Measurements from ENCODE around the gene DENR.
"Not testable (repeated sequence)": the region's sequence is repeated elsewhere in the genome, so short reads cannot be mapped to it uniquely, and the experiment has no call there.

The DENR gene, protein sequence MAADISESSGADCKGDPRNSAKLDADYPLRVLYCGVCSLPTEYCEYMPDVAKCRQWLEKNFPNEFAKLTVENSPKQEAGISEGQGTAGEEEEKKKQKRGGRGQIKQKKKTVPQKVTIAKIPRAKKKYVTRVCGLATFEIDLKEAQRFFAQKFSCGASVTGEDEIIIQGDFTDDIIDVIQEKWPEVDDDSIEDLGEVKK

DNA sequence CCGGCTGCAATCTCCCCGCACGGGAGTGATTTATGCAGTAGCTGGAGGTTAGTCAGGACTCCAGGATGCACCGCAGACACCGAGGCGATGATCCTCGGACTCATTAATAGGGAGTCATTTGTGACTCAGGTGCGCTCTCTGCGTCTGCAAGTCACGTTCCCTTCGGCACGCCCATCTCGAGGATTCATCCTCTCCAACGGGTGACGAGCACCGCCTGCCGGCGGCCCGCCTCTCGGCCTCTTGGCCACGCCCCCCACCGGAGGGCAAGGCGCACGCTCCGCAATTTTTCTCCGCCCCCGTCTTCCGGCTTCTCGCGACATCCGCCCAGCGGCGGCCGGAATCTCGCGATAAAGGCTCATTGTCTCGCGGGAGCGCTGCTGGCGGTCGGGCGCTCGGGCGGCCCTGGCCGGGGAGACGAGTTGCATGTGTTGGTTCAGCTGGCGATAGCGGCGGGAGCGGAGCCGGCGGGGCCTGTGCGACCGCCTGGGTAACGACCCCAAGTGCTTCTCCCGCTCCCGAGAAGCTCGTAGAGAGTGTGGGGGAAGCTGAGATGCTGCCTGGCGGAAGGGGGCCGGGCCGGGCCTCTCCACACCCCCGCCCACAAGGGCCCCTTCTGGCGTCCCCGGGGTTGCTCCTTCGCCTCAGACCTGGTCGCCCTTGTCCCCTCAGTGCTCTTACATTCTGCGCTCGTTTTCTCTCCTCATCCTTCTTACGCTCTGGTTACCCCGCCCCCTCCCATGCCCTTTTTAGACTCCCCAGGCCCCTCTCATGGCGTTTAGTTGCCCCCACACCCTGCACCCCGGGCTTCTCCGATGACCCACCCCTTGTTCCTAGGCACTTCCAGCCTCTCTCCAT is at the start of gene DENR:
Gene DENR (plus strand): TSS at position 361 of the 855 bp plus-strand sequence. CDS start 878 bp downstream, outside the sequence.
- peak; percentile 95 for DNase-seq (ENCODE audit: low spot score)

- DNase-seq (ENCODE audit: low spot score) = peak; percentile 29
Observed at GRCh38 chr12:122702890-122703611, 49.6 kb upstream of the DENR start, which contains the start of gene HCAR2. TSS of gene HCAR2 (minus strand) at chr12:122703357. CDS start at chr12:122703283, 74 bp downstream.

GRCh38 chr12:122703841-122704240 is 48.8 kb upstream of the DENR start:
- not testable (repeated sequence) for DNase-seq (ENCODE audit: low spot score)

- not testable (repeated sequence) for DNase-seq (ENCODE audit: low spot score)
Observed at GRCh38 chr12:122709287-122709686, 43.3 kb upstream of the DENR start.

- not testable (repeated sequence) for DNase-seq (ENCODE audit: low spot score)
Observed at GRCh38 chr12:122710341-122710740, 42.3 kb upstream of the DENR start.

- not testable (repeated sequence) for DNase-seq (ENCODE audit: low spot score)
Observed at GRCh38 chr12:122711266-122711665, 41.4 kb upstream of the DENR start.

DNA sequence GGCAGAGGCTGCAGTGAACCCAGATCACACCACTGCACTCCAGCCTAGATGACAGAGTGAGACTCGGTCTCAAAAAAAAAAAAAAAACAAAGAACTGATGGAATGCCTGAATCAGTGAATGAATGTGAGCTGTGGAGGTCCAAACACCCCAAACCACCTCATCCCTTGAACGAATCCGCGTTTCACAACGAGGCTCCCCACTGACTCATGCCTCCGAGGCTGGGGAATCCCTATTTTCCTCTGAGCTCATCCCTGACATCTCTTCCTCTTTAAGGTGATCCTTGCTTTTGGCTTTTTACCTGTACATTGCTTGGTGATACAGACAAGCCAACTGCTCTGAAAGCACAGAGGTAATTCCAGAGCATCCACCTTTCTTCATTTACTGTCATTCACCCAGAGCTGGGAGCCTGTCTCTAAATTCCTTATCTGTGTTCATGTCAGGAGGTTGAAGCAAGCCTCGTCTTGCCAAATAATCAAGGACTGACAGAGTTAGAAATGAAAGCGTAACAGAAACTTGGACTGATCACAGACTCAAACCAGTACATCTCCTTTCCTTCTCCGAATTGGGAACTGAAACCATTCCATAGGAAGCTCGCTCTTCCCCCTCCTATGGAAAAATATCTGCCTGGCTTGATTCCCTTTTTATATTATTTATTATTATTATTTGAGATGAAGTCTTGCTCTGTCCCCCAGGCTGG is 39.0 kb upstream of the DENR start:
- DNase-seq (ENCODE audit: low spot score) = not testable (repeated sequence)

DNA sequence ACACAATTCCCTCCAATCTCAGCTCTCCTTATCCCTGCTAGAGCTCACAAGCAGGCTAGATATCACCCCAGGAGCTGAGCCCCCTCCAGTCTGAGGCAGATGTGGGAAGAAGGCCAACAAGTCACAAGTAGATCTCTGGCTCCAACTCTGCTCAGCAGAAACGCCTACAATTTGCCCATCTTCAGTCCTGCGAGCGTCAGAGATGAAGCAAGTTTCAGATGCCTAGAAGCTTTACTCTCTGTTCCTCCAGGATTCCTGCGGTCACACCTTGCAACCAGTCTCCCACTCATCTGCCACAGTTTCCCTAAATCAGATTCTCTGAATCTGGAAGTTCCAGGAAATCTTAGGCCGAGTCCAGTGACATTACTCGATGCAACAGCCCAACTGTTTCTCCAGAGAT is 37.4 kb upstream of the DENR start:
- DNase-seq (ENCODE audit: low spot score) = not testable (repeated sequence)

DNA sequence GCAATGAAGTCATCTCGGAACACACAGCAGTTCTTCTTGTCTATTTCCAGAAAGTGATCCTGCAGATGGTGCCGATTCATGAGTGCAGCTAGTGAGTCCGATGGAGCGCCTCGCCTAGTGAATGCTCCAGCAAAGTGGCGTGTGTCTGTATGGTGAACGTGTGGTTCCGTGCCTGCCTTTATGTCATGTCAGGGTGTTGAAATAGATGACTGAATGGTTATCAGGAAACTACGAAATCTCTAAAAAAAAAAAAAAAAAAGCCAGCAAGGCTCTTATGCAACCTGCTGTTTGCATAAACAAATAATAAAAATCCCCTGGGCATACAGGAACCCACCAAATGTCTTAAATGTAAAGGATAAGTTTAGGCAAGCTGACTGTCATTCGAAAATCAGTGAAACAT is 36.0 kb upstream of the DENR start, which contains the start of gene HCAR3:
Gene HCAR3 (minus strand): TSS at position 154 of the 400 bp plus-strand sequence. CDS start 74 bp downstream, at position 80.
- DNase-seq (ENCODE audit: low spot score) = not testable (repeated sequence)

DNA sequence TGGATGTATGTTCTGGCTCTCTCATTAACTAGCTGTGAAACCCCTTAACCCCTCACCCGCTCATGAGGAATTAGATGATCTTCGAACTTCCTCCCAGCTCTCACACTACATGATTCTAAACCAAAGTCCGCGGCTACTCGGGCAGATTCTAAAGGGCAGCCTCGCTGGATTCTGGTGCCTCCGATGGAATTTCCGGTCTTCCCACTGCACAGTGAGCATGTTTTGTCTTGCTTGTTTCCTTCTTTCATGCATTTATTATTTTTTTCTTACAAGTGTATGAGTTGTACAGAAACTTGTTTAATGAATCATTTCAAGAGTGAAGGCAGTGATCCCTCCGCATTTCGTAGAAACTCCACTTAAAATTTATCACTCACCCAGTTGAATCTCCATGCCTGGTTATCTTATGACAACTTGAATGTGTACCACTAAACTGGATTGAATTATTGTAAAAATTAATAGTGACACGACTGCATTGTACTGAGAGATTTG is 31.5 kb upstream of the DENR start:
- DNase-seq (ENCODE audit: low spot score) = no peak

- no peak for DNase-seq (ENCODE audit: low spot score)
Observed at GRCh38 chr12:122722387-122722786, 30.2 kb upstream of the DENR start.

DNA sequence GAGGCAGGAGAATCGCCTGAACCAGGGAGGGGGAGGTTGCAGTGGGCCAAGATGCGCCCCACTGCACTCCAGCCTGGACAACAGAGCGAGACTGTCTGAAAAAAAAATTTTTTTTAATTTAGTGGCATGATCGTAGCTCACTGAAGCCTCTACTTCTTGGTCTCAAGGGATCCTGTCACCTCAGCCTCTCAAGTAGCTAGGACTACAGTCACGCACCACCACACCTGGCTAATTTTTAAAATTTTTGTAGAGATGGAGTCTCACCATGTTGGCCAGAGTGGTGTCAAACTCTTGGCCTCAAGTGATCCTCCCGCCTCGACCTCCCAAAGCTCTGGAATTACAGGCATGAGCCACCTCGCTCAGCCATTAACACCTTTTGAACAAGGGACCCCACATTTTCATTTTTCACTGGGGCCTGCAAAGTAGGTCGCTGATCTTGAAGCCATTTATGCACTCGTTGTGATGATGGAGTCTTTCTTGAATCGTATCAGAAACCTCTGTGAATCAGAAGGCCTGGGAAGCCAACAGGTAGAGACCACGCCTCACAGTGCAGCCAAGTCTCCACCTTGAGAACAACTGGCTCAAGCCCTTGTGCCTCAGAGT is 27.9 kb upstream of the DENR start:
- DNase-seq (ENCODE audit: low spot score) = no peak

GRCh38 chr12:122725452-122726079 is 27.1 kb upstream of the DENR start:
- DNase-seq (ENCODE audit: low spot score) = no peak

- DNase-seq (ENCODE audit: low spot score) = no peak
Observed at GRCh38 chr12:122726080-122726558, 26.5 kb upstream of the DENR start.

DNA sequence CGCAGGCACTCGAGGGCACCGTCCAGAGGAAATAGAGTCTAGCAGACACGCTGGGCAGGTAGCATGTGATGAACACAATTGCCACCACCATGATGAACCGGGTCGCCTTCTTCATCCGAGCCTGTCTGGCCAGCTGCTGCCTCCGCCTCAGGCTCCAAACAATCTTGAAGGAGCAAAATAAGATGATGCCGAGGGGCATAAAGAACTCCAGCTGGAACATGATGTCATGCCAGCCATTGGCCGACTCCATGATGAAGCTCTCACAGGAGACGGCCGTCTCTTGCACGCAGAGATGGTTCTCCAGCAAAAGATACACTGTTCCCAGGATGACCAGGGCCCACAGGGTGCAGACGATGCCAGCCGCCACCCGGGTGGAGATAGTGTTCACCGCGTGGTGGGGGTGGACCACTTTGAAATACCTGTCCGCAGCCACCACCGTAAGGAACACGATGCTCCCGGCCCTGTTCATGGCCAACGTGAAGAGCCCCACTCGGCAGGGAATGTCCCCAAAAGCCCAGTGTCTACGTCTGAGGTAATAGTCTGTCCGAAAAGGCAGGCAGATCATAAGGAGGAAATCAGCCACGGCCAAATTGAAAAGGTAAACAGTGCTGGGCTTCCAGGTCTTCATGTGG is 22.9 kb upstream of the DENR start:
- DNase-seq (ENCODE audit: low spot score) = no peak

DNA sequence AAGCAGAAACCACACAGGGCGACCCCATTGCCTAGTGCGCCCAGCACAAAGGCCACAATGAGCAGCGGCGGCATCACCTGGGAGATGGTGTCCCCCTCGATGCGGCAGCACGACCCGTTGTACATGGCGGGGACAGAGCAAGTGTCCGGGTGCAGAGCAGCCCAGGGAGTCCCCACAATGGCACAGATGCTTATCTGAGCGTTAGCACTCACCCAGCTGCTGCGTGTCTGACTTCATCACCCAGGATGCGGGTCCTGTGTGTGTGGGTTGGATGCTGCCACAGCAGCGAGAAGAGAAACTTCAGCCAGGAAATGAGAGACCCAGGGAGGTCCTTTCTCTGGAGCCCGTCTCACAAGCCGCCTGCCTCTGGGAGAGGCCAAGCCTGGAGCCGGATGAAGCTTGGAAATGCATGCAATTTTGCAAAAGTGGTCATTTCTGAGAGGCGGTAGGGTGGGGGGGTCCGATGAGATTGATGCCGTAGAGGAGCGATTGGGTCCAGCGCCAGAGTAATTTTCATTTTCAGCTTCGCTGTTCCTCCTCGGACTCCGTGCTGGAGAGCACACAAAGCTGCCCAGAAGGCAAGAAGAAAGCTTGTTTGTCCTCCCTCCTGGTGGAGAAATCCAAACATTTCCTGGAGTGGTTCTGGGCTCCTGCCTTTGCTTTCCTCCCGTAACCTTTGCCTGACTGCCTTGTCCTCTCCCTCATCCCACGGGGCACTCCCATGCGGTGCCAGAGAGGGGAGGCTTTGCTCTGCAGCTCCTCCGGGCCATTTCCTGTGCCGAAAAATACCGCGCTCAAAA is 22.2 kb upstream of the DENR start, which contains the start of gene HCAR1:
Gene HCAR1 (minus strand): TSS at position 630 of the 800 bp plus-strand sequence. CDS start 505 bp downstream, at position 125.
- no peak for DNase-seq (ENCODE audit: low spot score)

DNA sequence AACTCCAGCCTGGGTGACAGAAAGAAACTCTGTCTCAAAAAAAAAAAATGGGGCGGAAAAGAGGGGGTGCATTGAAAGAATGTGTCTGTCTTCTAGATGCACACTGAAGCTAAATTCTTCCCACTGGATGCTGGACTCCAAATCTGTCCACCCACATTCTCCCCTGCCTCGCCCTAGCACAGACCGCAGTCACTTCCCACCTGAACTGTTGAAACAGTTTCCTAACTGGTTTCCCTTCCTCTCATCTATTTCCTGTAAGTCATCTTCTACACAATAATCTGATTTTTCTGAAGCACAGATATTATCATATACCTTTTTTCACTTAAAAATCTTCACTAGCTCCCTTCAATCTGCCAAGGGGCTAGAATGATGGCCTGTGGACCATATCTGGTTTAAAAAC is 20.5 kb upstream of the DENR start:
- no peak for DNase-seq (ENCODE audit: low spot score)

- DNase-seq (ENCODE audit: low spot score) = no peak
Observed at GRCh38 chr12:122732611-122733010, 20.0 kb upstream of the DENR start.

DNA sequence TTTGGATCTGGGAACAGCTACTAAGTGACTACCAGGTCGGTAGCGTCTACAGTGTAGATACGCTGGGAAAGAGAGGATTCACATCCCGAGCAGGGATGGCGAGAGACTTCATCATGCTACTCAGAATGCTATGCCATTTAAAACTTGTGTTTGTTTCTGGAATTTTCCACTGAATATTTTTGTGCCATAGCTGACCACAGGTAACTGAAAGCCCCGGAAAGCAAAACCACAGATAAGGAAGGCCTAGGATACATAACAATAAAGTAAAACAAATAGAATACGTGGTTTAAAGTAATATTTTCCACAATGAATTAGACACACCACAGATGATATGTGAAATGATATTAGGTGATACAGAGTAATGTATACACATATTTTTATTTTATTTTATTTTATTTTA is 14.1 kb upstream of the DENR start:
- no peak for DNase-seq (ENCODE audit: low spot score)
